Measurements from ENCODE around the gene CEMIP.

Gene CEMIP

GRCh38 chr15:80823995-80824394, 44.8 kb downstream of the CEMIP start:
- DNase-seq, result no peak

GRCh38 chr15:80825361-80826030, 46.3 kb downstream of the CEMIP start:
- no peak for DNase-seq

- no peak for DNase-seq
Observed at GRCh38 chr15:80828796-80829195, 49.6 kb downstream of the CEMIP start.

- no peak for DNase-seq
Observed at GRCh38 chr15:80830677-80831076, 51.5 kb downstream of the CEMIP start.

GRCh38 chr15:80831192-80831591, 52.0 kb downstream of the CEMIP start:
- DNase-seq, result no peak

GRCh38 chr15:80831606-80832224, 52.5 kb downstream of the CEMIP start:
- no peak for DNase-seq

GRCh38 chr15:80832686-80833085, 53.5 kb downstream of the CEMIP start:
- DNase-seq, result no peak

- no peak for DNase-seq
Observed at GRCh38 chr15:80834402-80834801, 55.2 kb downstream of the CEMIP start.

GRCh38 chr15:80834906-80835305, 55.7 kb downstream of the CEMIP start:
- DNase-seq, result no peak

- DNase-seq, result no peak
Observed at GRCh38 chr15:80835336-80835735, 56.2 kb downstream of the CEMIP start.

GRCh38 chr15:80836223-80836622, 57.1 kb downstream of the CEMIP start:
- no peak for DNase-seq

GRCh38 chr15:80837006-80837405, 57.8 kb downstream of the CEMIP start:
- DNase-seq, result no peak

GRCh38 chr15:80838012-80838411, 58.8 kb downstream of the CEMIP start:
- DNase-seq, result no peak

GRCh38 chr15:80838666-80839065, 59.5 kb downstream of the CEMIP start:
- no peak for DNase-seq

- no peak for DNase-seq
Observed at GRCh38 chr15:80839764-80840130, 60.6 kb downstream of the CEMIP start.

GRCh38 chr15:80840182-80841130, 61.3 kb downstream of the CEMIP start:
- no peak for DNase-seq

GRCh38 chr15:80841541-80841940, 62.4 kb downstream of the CEMIP start:
- DNase-seq, result no peak

GRCh38 chr15:80844011-80844732, 65.0 kb downstream of the CEMIP start:
- no peak for DNase-seq

- no peak for DNase-seq
Observed at GRCh38 chr15:80846031-80846815, 67.1 kb downstream of the CEMIP start.

GRCh38 chr15:80849308-80849707, 70.1 kb downstream of the CEMIP start:
- no peak for DNase-seq

GRCh38 chr15:80850941-80851451, 71.8 kb downstream of the CEMIP start:
- no peak for DNase-seq

- no peak for DNase-seq
Observed at GRCh38 chr15:80852676-80853075, 73.5 kb downstream of the CEMIP start.
